GM12872 (cell line): ENCODE results near the gene SNRNP27.

Experiments used
- TF ChIP-seq, protein P1 (sequence below): IDR thresholded peaks from 3 replicates; pipeline ENCODE4 v1.5.1; 2011; ENCODE audit warnings: low read depth, mild to moderate bottlenecking, low read length, moderate library complexity; ENCODE audit not compliant: insufficient read depth

The SNRNP27 gene

DNA sequence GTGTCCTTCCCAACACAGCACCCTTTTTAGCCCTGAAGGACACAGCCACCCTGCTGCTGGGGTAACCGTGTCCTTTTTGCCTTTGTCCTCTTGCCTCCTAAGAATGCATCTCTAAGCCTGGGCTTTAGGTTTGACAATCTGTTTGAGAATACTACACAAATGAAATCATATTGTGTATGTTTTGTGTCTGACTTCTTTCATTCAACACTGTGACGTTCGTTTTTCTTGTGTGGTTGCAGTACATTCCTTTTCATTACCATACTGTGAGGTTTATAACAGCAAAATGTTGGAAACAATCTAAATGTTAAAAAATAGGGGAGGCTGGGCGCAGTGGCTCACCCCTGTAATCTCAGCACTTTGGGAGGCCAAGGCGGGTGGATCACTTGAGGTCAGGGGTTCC lies 56.5 kb downstream of the SNRNP27 start:
- TF ChIP-seq, protein P1, sequence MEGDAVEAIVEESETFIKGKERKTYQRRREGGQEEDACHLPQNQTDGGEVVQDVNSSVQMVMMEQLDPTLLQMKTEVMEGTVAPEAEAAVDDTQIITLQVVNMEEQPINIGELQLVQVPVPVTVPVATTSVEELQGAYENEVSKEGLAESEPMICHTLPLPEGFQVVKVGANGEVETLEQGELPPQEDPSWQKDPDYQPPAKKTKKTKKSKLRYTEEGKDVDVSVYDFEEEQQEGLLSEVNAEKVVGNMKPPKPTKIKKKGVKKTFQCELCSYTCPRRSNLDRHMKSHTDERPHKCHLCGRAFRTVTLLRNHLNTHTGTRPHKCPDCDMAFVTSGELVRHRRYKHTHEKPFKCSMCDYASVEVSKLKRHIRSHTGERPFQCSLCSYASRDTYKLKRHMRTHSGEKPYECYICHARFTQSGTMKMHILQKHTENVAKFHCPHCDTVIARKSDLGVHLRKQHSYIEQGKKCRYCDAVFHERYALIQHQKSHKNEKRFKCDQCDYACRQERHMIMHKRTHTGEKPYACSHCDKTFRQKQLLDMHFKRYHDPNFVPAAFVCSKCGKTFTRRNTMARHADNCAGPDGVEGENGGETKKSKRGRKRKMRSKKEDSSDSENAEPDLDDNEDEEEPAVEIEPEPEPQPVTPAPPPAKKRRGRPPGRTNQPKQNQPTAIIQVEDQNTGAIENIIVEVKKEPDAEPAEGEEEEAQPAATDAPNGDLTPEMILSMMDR = no peak

DNA sequence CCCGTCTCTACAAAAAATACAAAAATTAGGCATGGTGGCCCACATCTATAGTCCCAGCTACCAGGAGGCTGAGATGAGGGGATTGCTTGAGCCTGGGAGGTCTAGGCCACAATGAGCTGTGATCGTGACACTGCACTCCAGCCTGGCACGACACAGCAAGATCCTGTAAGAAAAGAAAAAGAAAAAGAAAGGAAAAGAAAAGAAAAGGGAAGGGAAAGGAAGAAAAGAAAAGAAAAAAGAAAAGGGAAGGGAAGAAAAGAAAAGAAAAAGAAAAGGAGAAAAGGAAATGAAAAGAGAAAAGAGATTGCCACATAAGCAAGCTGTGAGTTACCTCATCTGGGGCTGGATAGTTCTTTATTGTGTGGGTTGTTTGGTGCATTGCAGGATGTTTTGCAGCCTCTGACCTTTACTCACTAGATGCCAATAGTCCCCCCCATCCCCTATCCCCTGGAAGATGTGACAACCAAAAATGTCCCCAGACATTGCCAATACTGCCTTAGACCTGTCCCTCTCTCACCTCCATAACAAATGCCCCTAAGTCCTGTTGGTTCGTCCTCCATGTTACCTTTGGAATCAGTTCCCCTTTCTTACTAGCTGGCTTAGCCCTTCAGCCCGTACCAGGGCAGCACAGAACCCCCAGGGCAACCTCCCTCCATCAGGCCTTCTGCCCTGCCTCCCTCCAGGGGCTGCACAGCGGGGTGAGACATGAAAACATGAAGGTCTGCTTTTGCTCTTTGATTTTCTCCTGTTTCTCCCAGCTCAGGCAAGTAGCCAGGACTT lies 58.8 kb downstream of the SNRNP27 start:
- TF ChIP-seq, protein P1 = no peak

DNA sequence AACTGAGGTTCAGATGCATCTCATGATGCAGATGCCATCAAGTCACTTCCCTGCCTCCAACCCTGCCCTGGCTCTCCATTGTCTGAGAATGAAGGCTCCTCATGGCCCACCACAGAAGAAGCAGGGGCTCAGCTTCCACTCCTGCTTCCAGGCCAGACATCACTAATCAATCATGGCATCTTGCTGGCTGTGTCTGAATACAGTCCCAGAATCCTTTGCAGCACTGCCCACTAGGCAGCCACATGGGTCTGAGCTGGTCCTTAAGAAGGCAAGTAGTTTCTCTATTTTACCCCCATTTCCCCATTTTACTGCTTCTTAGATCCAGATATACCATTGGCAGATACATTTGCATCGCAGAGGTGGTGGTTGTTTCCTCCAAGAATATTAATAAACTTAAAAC lies 60.3 kb downstream of the SNRNP27 start:
- TF ChIP-seq, protein P1 = no peak
